Measurements from ENCODE around the gene NTM.

Gene NTM

GRCh38 chr11:131463162-131463561, 92.7 kb downstream of the NTM start:
- Histone ChIP-seq H3K4me2 (ENCODE audit: low read length) (no peak overlapping the region), H3K4ac (ENCODE audit: low read depth, low read length) (no peak overlapping the region), H2BK120ac (ENCODE audit: low read depth, low read length) (no peak overlapping the region), H3K79me2 (ENCODE audit: control insufficient read depth, insufficient read depth, low read length) (no peaks in the 10 kb centered on the region), H3K4me1 (ENCODE audit: control insufficient read depth, low read depth, low read length) (peaks cover 23% of the 10 kb centered on the region), H4K5ac (ENCODE audit: low read length) (no peak overlapping the region), H3K18ac (ENCODE audit: low read length) (no peak overlapping the region), H3K79me1 (ENCODE audit: low read length) (no peaks in the 10 kb centered on the region), H2BK15ac (replicated peaks; ENCODE audit: low read depth) (no peak overlapping the region), H3K23ac (ENCODE audit: low read length) (no peak overlapping the region), H3K56ac (ENCODE audit: low read length) (peak overlapping the region; percentile 53), H3K27ac (ENCODE audit: low read depth, low read length) (no peak overlapping the region), H3K27me3 (ENCODE audit: insufficient read depth, low read length, poor library complexity) (no peaks in the 10 kb centered on the region), H3K36me3 (ENCODE audit: control insufficient read depth, insufficient read depth, low read length) (no peaks in the 10 kb centered on the region), H2AK5ac (ENCODE audit: low read length) (peak overlapping the region; percentile 73), H2BK5ac (ENCODE audit: low read length) (peak overlapping the region; percentile 66), H4K8ac (ENCODE audit: low read depth, low read length) (no peak overlapping the region), H3K4me3 (ENCODE audit: low read length) (no peak overlapping the region), H3K9ac (ENCODE audit: low read length) (no peak overlapping the region)
- DNase-seq = no peak
- WGBS (ENCODE audit: extremely low coverage, insufficient coverage, low lambda C conversion rate) = no CpG with 5 or more reads among the region's 6 CpGs

- H3K4me1 ChIP-seq (ENCODE audit: control insufficient read depth, low read depth, low read length) = peaks cover 22% of the 10 kb centered on the region
- H4K5ac ChIP-seq (ENCODE audit: low read length) = no peak overlapping the region
- H3K4me2 ChIP-seq (ENCODE audit: low read length) = no peak overlapping the region
- peak overlapping the region; percentile 63 for H3K4ac ChIP-seq (ENCODE audit: low read depth, low read length)
- H3K4me3 ChIP-seq (ENCODE audit: low read length) = no peak overlapping the region
- H3K23ac ChIP-seq (ENCODE audit: low read length) = no peak overlapping the region
- no peak overlapping the region for H2BK120ac ChIP-seq (ENCODE audit: low read depth, low read length)
- H2AK5ac ChIP-seq (ENCODE audit: low read length) = no peak overlapping the region
- H3K18ac ChIP-seq (ENCODE audit: low read length) = peak overlapping the region; percentile 71
- H3K27me3 ChIP-seq (ENCODE audit: insufficient read depth, low read length, poor library complexity) = no peaks in the 10 kb centered on the region
- peak overlapping the region; percentile 88 for H2BK5ac ChIP-seq (ENCODE audit: low read length)
- peak overlapping the region; percentile 71 for H3K27ac ChIP-seq (ENCODE audit: low read depth, low read length)
- DNase-seq = peak; percentile 85
- peak overlapping the region; percentile 20 for H2BK15ac ChIP-seq (replicated peaks; ENCODE audit: low read depth)
- no peaks in the 10 kb centered on the region for H3K36me3 ChIP-seq (ENCODE audit: control insufficient read depth, insufficient read depth, low read length)
- H3K56ac ChIP-seq (ENCODE audit: low read length) = peak overlapping the region; percentile 75
- H4K8ac ChIP-seq (ENCODE audit: low read depth, low read length) = no peak overlapping the region
- no peaks in the 10 kb centered on the region for H3K79me1 ChIP-seq (ENCODE audit: low read length)
- WGBS (ENCODE audit: extremely low coverage, insufficient coverage, low lambda C conversion rate) = no CpG with 5 or more reads among the region's 23 CpGs
- peak overlapping the region; percentile 32 for H3K9ac ChIP-seq (ENCODE audit: low read length)
- no peaks in the 10 kb centered on the region for H3K79me2 ChIP-seq (ENCODE audit: control insufficient read depth, insufficient read depth, low read length)
Observed at GRCh38 chr11:131463649-131464425, 93.4 kb downstream of the NTM start.

- DNase-seq = peak; percentile 92
- no peak overlapping the region for H2AK5ac ChIP-seq (ENCODE audit: low read length)
- no peaks in the 10 kb centered on the region for H3K79me1 ChIP-seq (ENCODE audit: low read length)
Observed at GRCh38 chr11:131464461-131464860, 94.0 kb downstream of the NTM start.

GRCh38 chr11:131465039-131465438, 94.6 kb downstream of the NTM start:
- no CpG with 5 or more reads among the region's 5 CpGs for WGBS (ENCODE audit: extremely low coverage, insufficient coverage, low lambda C conversion rate)
- H3K27ac ChIP-seq (ENCODE audit: low read depth, low read length) = peak overlapping the region; percentile 45
- H3K36me3 ChIP-seq (ENCODE audit: control insufficient read depth, insufficient read depth, low read length) = no peaks in the 10 kb centered on the region
- H3K79me1 ChIP-seq (ENCODE audit: low read length) = no peaks in the 10 kb centered on the region
- H3K56ac ChIP-seq (ENCODE audit: low read length) = peak overlapping the region; percentile 75
- no peak for DNase-seq
- peak overlapping the region; percentile 89 for H2BK5ac ChIP-seq (ENCODE audit: low read length)
- H4K5ac ChIP-seq (ENCODE audit: low read length) = no peak overlapping the region
- peak overlapping the region; percentile 80 for H2BK120ac ChIP-seq (ENCODE audit: low read depth, low read length)
- no peak overlapping the region for H3K4me2 ChIP-seq (ENCODE audit: low read length)
- peak overlapping the region; percentile 41 for H3K4ac ChIP-seq (ENCODE audit: low read depth, low read length)
- no peaks in the 10 kb centered on the region for H3K79me2 ChIP-seq (ENCODE audit: control insufficient read depth, insufficient read depth, low read length)
- H2BK15ac ChIP-seq (replicated peaks; ENCODE audit: low read depth) = no peak overlapping the region
- no peak overlapping the region for H2AK5ac ChIP-seq (ENCODE audit: low read length)
- H3K23ac ChIP-seq (ENCODE audit: low read length) = no peak overlapping the region
- H3K18ac ChIP-seq (ENCODE audit: low read length) = peak overlapping the region; percentile 78
- no peak overlapping the region for H3K4me3 ChIP-seq (ENCODE audit: low read length)
- peaks cover 21% of the 10 kb centered on the region for H3K4me1 ChIP-seq (ENCODE audit: control insufficient read depth, low read depth, low read length)
- no peak overlapping the region for H4K8ac ChIP-seq (ENCODE audit: low read depth, low read length)
- peak overlapping the region; percentile 32 for H3K9ac ChIP-seq (ENCODE audit: low read length)
- H3K27me3 ChIP-seq (ENCODE audit: insufficient read depth, low read length, poor library complexity) = no peaks in the 10 kb centered on the region

More at GRCh38 chr11:131464461-131464860, 94.0 kb downstream of the NTM start:
- Histone ChIP-seq H3K4me2 (ENCODE audit: low read length) (no peak overlapping the region), H3K36me3 (ENCODE audit: control insufficient read depth, insufficient read depth, low read length) (no peaks in the 10 kb centered on the region), H3K56ac (ENCODE audit: low read length) (peak overlapping the region; percentile 75), H2BK15ac (replicated peaks; ENCODE audit: low read depth) (peak overlapping the region; percentile 20), H3K9ac (ENCODE audit: low read length) (peak overlapping the region; percentile 32), H3K27me3 (ENCODE audit: insufficient read depth, low read length, poor library complexity) (no peaks in the 10 kb centered on the region), H3K23ac (ENCODE audit: low read length) (no peak overlapping the region), H3K4me1 (ENCODE audit: control insufficient read depth, low read depth, low read length) (peaks cover 21% of the 10 kb centered on the region), H4K8ac (ENCODE audit: low read depth, low read length) (no peak overlapping the region), H2BK120ac (ENCODE audit: low read depth, low read length) (peak overlapping the region; percentile 80), H2BK5ac (ENCODE audit: low read length) (peak overlapping the region; percentile 89), H3K4me3 (ENCODE audit: low read length) (no peak overlapping the region), H3K27ac (ENCODE audit: low read depth, low read length) (peak overlapping the region; percentile 71), H3K4ac (ENCODE audit: low read depth, low read length) (no peak overlapping the region), H3K79me2 (ENCODE audit: control insufficient read depth, insufficient read depth, low read length) (no peaks in the 10 kb centered on the region), H4K5ac (ENCODE audit: low read length) (no peak overlapping the region), H3K18ac (ENCODE audit: low read length) (peak overlapping the region; percentile 78)
- WGBS (ENCODE audit: extremely low coverage, insufficient coverage, low lambda C conversion rate) = no CpG with 5 or more reads among the region's 9 CpGs

GRCh38 chr11:131465746-131466145, 95.3 kb downstream of the NTM start:
- Histone ChIP-seq H3K9ac (ENCODE audit: low read length) (no peak overlapping the region), H3K23ac (ENCODE audit: low read length) (no peak overlapping the region), H2BK15ac (replicated peaks; ENCODE audit: low read depth) (no peak overlapping the region), H3K18ac (ENCODE audit: low read length) (peak overlapping the region; percentile 78), H3K27me3 (ENCODE audit: insufficient read depth, low read length, poor library complexity) (no peaks in the 10 kb centered on the region), H3K4me3 (ENCODE audit: low read length) (no peak overlapping the region), H2BK5ac (ENCODE audit: low read length) (peak overlapping the region; percentile 69), H4K5ac (ENCODE audit: low read length) (no peak overlapping the region), H3K4me2 (ENCODE audit: low read length) (no peak overlapping the region), H3K79me2 (ENCODE audit: control insufficient read depth, insufficient read depth, low read length) (no peaks in the 10 kb centered on the region), H2BK120ac (ENCODE audit: low read depth, low read length) (no peak overlapping the region), H3K79me1 (ENCODE audit: low read length) (no peaks in the 10 kb centered on the region), H4K8ac (ENCODE audit: low read depth, low read length) (no peak overlapping the region), H3K4ac (ENCODE audit: low read depth, low read length) (no peak overlapping the region), H3K27ac (ENCODE audit: low read depth, low read length) (peak overlapping the region; percentile 45), H3K36me3 (ENCODE audit: control insufficient read depth, insufficient read depth, low read length) (no peaks in the 10 kb centered on the region), H3K56ac (ENCODE audit: low read length) (peak overlapping the region; percentile 57), H3K4me1 (ENCODE audit: control insufficient read depth, low read depth, low read length) (peaks cover 23% of the 10 kb centered on the region), H2AK5ac (ENCODE audit: low read length) (no peak overlapping the region)
- no CpG with 5 or more reads among the region's 5 CpGs for WGBS (ENCODE audit: extremely low coverage, insufficient coverage, low lambda C conversion rate)
- peak; percentile 95 for DNase-seq

Measured in mesendoderm (in vitro differentiated cells).